DND-41 (cell line): Measurements from ENCODE around the gene FHAD1.

Source experiments
- EZH2 ChIP-seq: IDR thresholded peaks from 3 replicates; pipeline ENCODE4 v1.6.1; 2012; ENCODE audit warnings: borderline replicate concordance, low read depth, mild to moderate bottlenecking, moderate library complexity, low read length, inconsistent platforms; ENCODE audit not compliant: severe bottlenecking
- TF ChIP-seq, protein P1 (sequence below): IDR thresholded peaks from 2 replicates; pipeline ENCODE4 v1.5.1; 2012; ENCODE audit warnings: borderline replicate concordance, low read length, moderate library complexity, mild to moderate bottlenecking; ENCODE audit not compliant: poor library complexity, severe bottlenecking; ENCODE audit errors: extremely low read depth

DNA sequence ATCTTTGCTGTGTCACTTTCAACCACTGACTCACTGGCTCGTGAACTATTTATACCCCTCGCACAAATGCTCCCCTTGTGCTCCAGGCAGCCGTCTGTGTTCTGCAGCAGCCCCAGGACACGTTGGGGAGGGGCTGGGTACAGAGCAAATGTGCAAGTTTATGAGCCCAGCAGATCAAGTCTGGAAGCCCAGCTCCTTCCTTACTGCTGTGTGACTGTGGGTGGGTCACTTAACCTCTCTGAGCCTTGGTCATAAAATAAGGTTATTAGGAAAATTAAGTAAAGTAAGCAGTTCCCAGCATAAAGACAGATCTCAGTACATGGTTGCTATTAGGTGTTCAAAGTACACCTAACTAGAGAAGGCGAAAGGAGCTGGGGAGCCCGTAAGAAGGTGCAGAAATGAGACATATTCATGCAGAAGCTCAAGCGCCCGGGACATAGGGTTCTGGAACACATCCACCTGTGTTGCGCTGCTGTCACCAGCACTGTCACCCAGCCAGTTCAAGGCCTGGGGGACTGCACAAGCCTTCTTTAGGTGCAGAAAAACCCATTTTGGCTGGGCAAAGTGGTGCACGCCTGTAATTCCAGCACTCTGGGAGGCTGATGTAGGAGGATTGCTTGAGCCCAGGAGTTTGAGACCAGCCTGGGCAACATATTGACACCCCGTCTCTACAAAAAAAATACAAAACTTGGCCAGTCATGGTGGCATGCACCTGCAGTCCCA is 176.5 kb downstream of the FHAD1 start:
- TF ChIP-seq, protein P1, sequence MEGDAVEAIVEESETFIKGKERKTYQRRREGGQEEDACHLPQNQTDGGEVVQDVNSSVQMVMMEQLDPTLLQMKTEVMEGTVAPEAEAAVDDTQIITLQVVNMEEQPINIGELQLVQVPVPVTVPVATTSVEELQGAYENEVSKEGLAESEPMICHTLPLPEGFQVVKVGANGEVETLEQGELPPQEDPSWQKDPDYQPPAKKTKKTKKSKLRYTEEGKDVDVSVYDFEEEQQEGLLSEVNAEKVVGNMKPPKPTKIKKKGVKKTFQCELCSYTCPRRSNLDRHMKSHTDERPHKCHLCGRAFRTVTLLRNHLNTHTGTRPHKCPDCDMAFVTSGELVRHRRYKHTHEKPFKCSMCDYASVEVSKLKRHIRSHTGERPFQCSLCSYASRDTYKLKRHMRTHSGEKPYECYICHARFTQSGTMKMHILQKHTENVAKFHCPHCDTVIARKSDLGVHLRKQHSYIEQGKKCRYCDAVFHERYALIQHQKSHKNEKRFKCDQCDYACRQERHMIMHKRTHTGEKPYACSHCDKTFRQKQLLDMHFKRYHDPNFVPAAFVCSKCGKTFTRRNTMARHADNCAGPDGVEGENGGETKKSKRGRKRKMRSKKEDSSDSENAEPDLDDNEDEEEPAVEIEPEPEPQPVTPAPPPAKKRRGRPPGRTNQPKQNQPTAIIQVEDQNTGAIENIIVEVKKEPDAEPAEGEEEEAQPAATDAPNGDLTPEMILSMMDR = no peak
- TF ChIP-seq EZH2 = no peak
